Liver (tissue), 9 donors: ENCODE results near the gene NPR2. TPM values are rescaled to one million over a fixed set of nuclear protein-coding genes. Genes with fewer than 3 reads are reported as not detected.

Source experiments
- DNase-seq: peaks from one replicate; pipeline ENCODE4 v3.0.0-alpha.2; 2017; ENCODE audit warnings: low spot score
- H3K27ac ChIP-seq, 2 donors: one replicate each; pipeline ENCODE4 v1.7.0; 2013; ENCODE audit warnings: inconsistent platforms in 2 of 2, low read length in 2 of 2, control low read depth in 1 of 2, low read depth in 1 of 2, mild to moderate bottlenecking in 1 of 2
- H3K27me3 ChIP-seq, 4 donors: one replicate each; pipeline versions ENCODE4 v1.6.1 to v1.7.0; 2013; ENCODE audit warnings: low read length in 3 of 4, inconsistent platforms in 1 of 4, mild to moderate bottlenecking in 1 of 4, moderate library complexity in 1 of 4; ENCODE audit not compliant: control insufficient read depth in 4 of 4, insufficient read depth in 4 of 4
- H3K36me3 ChIP-seq, 4 donors: one replicate each; pipeline versions ENCODE4 v1.6.1 to v1.7.0; 2013; ENCODE audit warnings: low read length in 3 of 4, mild to moderate bottlenecking in 3 of 4, low read depth in 1 of 4, moderate library complexity in 1 of 4; ENCODE audit not compliant: control insufficient read depth in 4 of 4, insufficient read depth in 3 of 4
- H3K4me1 ChIP-seq, 4 donors: one replicate each; pipeline versions ENCODE4 v1.6.1 to v1.7.0; 2013; ENCODE audit warnings: low read length in 3 of 4, mild to moderate bottlenecking in 3 of 4, moderate library complexity in 1 of 4; ENCODE audit not compliant: control insufficient read depth in 4 of 4, insufficient read depth in 4 of 4
- H3K4me3 ChIP-seq, 3 donors: one replicate each; pipeline versions ENCODE4 v1.6.1 to v1.7.0; 2013; ENCODE audit warnings: low read length in 3 of 3, control low read depth in 1 of 3, low read depth in 1 of 3, mild to moderate bottlenecking in 1 of 3
- H3K9ac ChIP-seq, 2 donors: one replicate each; pipeline ENCODE4 v1.7.0; 2013; ENCODE audit warnings: low read length in 2 of 2, mild to moderate bottlenecking in 2 of 2, moderate library complexity in 2 of 2, control low read depth in 1 of 2, low read depth in 1 of 2
- H3K9me3 ChIP-seq, 4 donors: one replicate each; pipeline versions ENCODE4 v1.6.1 to v1.7.0; 2013; ENCODE audit warnings: low read length in 3 of 4; ENCODE audit not compliant: control insufficient read depth in 4 of 4
- ATF3 ChIP-seq: IDR thresholded peaks from 2 replicates; pipeline ENCODE4 v1.6.1; 2016; ENCODE audit warnings: antibody characterized with exemption
- CTCF ChIP-seq: fragments of 150-350 bp; IDR thresholded peaks from 2 replicates; pipeline ENCODE4 v1.5.1; 2017; ENCODE audit warnings: improper control_type of control experiment, low read depth, low read length; ENCODE audit not compliant: missing input control
- EGR1 ChIP-seq, 2 donors: IDR thresholded peaks; 2 replicates each; pipeline ENCODE4 v1.6.1; 2016 to 2018; ENCODE audit warnings: antibody characterized with exemption in 2 of 2, low read depth in 2 of 2
- FOXA1 ChIP-seq: IDR thresholded peaks from 2 replicates; pipeline ENCODE4 v1.6.1; 2016; ENCODE audit warnings: antibody characterized with exemption
- FOXA2 ChIP-seq: IDR thresholded peaks from 2 replicates; pipeline ENCODE4 v1.6.1; 2016; ENCODE audit warnings: antibody characterized with exemption
- GABPA ChIP-seq, 2 donors: IDR thresholded peaks in 1 of 2; conservative IDR thresholded peaks in 1 of 2; 2 replicates each; pipeline ENCODE4 v1.6.1; 2016; ENCODE audit warnings: antibody characterized with exemption in 2 of 2, mild to moderate bottlenecking in 1 of 2, moderate library complexity in 1 of 2
- HNF4A ChIP-seq, 2 donors: conservative IDR thresholded peaks; 2 replicates each; pipeline ENCODE4 v1.6.1; 2016; ENCODE audit warnings: antibody characterized with exemption in 2 of 2, mild to moderate bottlenecking in 2 of 2
- HNF4G ChIP-seq: IDR thresholded peaks from 2 replicates; pipeline ENCODE4 v1.6.1; 2016; ENCODE audit warnings: antibody characterized with exemption
- JUND ChIP-seq, 2 donors: IDR thresholded peaks; 2 replicates each; pipeline ENCODE4 v1.6.1; 2016; ENCODE audit warnings: antibody characterized with exemption in 2 of 2
- MAX ChIP-seq: IDR thresholded peaks from 2 replicates; pipeline ENCODE4 v1.6.1; 2016; ENCODE audit warnings: antibody characterized with exemption
- NR2F2 ChIP-seq: IDR thresholded peaks from 2 replicates; pipeline ENCODE4 v1.6.1; 2016; ENCODE audit warnings: antibody characterized with exemption
- RAD21 ChIP-seq, 2 donors: IDR thresholded peaks; 2 replicates each; pipeline ENCODE4 v1.6.1; 2016; ENCODE audit warnings: antibody characterized with exemption in 2 of 2, mild to moderate bottlenecking in 2 of 2
- REST ChIP-seq: IDR thresholded peaks from 2 replicates; pipeline ENCODE4 v1.6.1; 2016; ENCODE audit warnings: antibody characterized with exemption, mild to moderate bottlenecking
- RXRA ChIP-seq, 2 donors: IDR thresholded peaks; 2 replicates each; pipeline ENCODE4 v1.6.1; 2017 to 2018; ENCODE audit warnings: antibody characterized with exemption in 2 of 2, mild to moderate bottlenecking in 1 of 2
- SP1 ChIP-seq: IDR thresholded peaks from 2 replicates; pipeline ENCODE4 v1.6.1; 2018; ENCODE audit warnings: antibody characterized with exemption, mild to moderate bottlenecking
- TAF1 ChIP-seq: conservative IDR thresholded peaks from 2 replicates; pipeline ENCODE4 v1.6.1; 2016; ENCODE audit warnings: antibody characterized with exemption, mild to moderate bottlenecking
- YY1 ChIP-seq: IDR thresholded peaks from 2 replicates; pipeline ENCODE4 v1.6.1; 2016; ENCODE audit warnings: antibody characterized with exemption, mild to moderate bottlenecking
- ZBTB33 ChIP-seq: IDR thresholded peaks from 2 replicates; pipeline ENCODE4 v1.6.1; 2016; ENCODE audit warnings: antibody characterized with exemption
- WGBS: extraction: QIAGEN DNeasy Blood & Tissue Kit; methylation state at CpG from one replicate; pipeline ENCODE4 v1.1.7; 2013; 5-methylcytosine and 5-hydroxymethylcytosine counted together
- polyA plus RNA-seq, 2 donors: library from polyadenylated mRNA; stranded (reverse) in 1 of 2; unstranded in 1 of 2; fragments of 200-250 nt in 1 of 2; fragments of >200 nt in 1 of 2; fragmentation: Nextera tagmentation in 1 of 2; extraction: Ambion mirVana in 1 of 2; gene quantifications; one replicate each; pipeline versions ENCODE4 v1.2.1 to v1.2.3, GENCODE V29; 2013 to 2015
- total RNA-seq, 2 donors: library from RNA; depleted of rRNA; stranded (reverse); fragments of >200 nt; gene quantifications; one replicate each; pipeline ENCODE4 v1.2.3, GENCODE V29; 2014
- donor health status: healthy.
- donor health status: healthy.
- donor health status: healthy.
- donor health status: healthy.
- donor health status: healthy.

The NPR2 gene
- total and polyA plus RNA-seq, 4 donors, result 8.6 to 17.1 (median 11.2) TPM

- peaks cover 0 to 4% (median 2%) of the 10 kb centered on the region in 4 donors for H3K36me3 ChIP-seq
- no peak for DNase-seq
- TF ChIP-seq YY1, result no peak
- H3K27ac ChIP-seq, result no peak overlapping the region
- no peaks in the 10 kb centered on the region for H3K9me3 ChIP-seq
- no peaks in the 10 kb centered on the region for H3K27me3 ChIP-seq
- H3K9ac ChIP-seq, result no peak overlapping the region
- peaks cover 4 to 17% (median 14%) of the 10 kb centered on the region in 4 donors for H3K4me1 ChIP-seq
- H3K4me3 ChIP-seq, result no peak overlapping the region
- 84% methylated on average over 7 of the region's 7 CpGs for WGBS
These were observed 9.1 kb downstream of the NPR2 start for GRCh38 chr9:35800530-35800929.

GRCh38 chr9:35801328-35802128, 10.1 kb downstream of the NPR2 start:
- Histone ChIP-seq H3K9me3 (no peaks in the 10 kb centered on the region), H3K9ac (no peak overlapping the region), H3K4me1 (peaks cover 4 to 17% (median 14%) of the 10 kb centered on the region in 4 donors), H3K36me3 (peaks cover 0 to 13% (median 7%) of the 10 kb centered on the region in 4 donors), H3K27ac (peak overlapping the region in 1 of 2 donors; percentile 33), H3K4me3 (peak overlapping the region in 1 of 3 donors; percentile 16), H3K27me3 (no peaks in the 10 kb centered on the region)
- no peak for DNase-seq
- TF ChIP-seq GABPA (IDR thresholded peaks at IDR 0.05 in 1 of 2, conservative IDR thresholded peaks at IDR 0.05 in 1 of 2), result no peak
- TF ChIP-seq RXRA (IDR thresholded peaks at IDR 0.05), result peak; percentile 78 to 85
- peak; percentile 87 for TF ChIP-seq SP1
- peak in 1 of 2 donors; percentile 24 for TF ChIP-seq RAD21 (IDR thresholded peaks at IDR 0.05)
- peak; percentile 86 to 88 for TF ChIP-seq HNF4A (conservative IDR thresholded peaks at IDR 0.05)
- peak; percentile 46 for TF ChIP-seq REST
- no peak for TF ChIP-seq ATF3
- TF ChIP-seq MAX, result peak; percentile 61
- peak; percentile 27 for TF ChIP-seq NR2F2
- TF ChIP-seq JUND (IDR thresholded peaks at IDR 0.05), result no peak
- no peak for TF ChIP-seq HNF4G
- no peak for TF ChIP-seq FOXA1
- no peak for TF ChIP-seq FOXA2
- no peak for TF ChIP-seq ZBTB33
- TF ChIP-seq CTCF, result no peak
- TF ChIP-seq EGR1 (IDR thresholded peaks at IDR 0.05; ENCODE audit: low read depth in 2 of 2), result no peak
- TF ChIP-seq TAF1, result no peak
- TF ChIP-seq YY1, result peak; percentile 59
- WGBS, result 61% methylated on average over 13 of the region's 13 CpGs
